A673 (cell line): ENCODE measurements around the gene B4GALNT3.

Experiments
- CTCF ChIP-seq: fragments of 300-800, 200-600 bp; sonication (generic); conservative IDR thresholded peaks from 2 replicates; pipeline ENCODE4 v1.5.1; 2017; ENCODE audit warnings: low read depth, mild to moderate bottlenecking, antibody characterized with exemption, low read length, moderate library complexity, mixed read lengths
- EZH2 ChIP-seq: fragments of 200-600 bp; sonication (generic); IDR thresholded peaks from 2 replicates; pipeline ENCODE4 v1.6.1; 2017; ENCODE audit warnings: borderline replicate concordance, low read depth, mild to moderate bottlenecking, mixed read lengths, antibody characterized with exemption, low read length; ENCODE audit not compliant: poor library complexity, severe bottlenecking

GRCh38 chr12:526089-526488 lies 66.3 kb downstream of the B4GALNT3 start:
- TF ChIP-seq CTCF (no peak), EZH2 (no peak)
